HepG2 (cell line): ENCODE measurements around the gene KCNMA1. TPM values are rescaled to one million over a fixed set of nuclear protein-coding genes. Genes with fewer than 3 reads are reported as not detected.

ENCODE experiments used
- DRAP1 ChIP-seq: IDR thresholded peaks from 2 replicates; pipeline ENCODE4 v1.6.1; 2016; ENCODE audit warnings: missing genetic modification reagents, missing compliant biosample characterization
- NFE2L1 ChIP-seq: sonication (generic); formaldehyde crosslinking; IDR thresholded peaks from 2 replicates; pipeline ENCODE4 v1.4.0; 2020; ENCODE audit warnings: missing genetic modification reagents, mild to moderate bottlenecking, borderline replicate concordance
- NFIC ChIP-seq: IDR thresholded peaks from 2 replicates; pipeline ENCODE4 v1.6.1; 2012; ENCODE audit warnings: mild to moderate bottlenecking, low read length, inconsistent platforms
- PHF20 ChIP-seq: sonication (generic); formaldehyde crosslinking; IDR thresholded peaks from 2 replicates; pipeline ENCODE4 v1.5.0; 2020; ENCODE audit warnings: mild to moderate bottlenecking, missing genetic modification reagents
- TBX3 ChIP-seq: fragments of 450-650 bp; IDR thresholded peaks from 2 replicates; pipeline ENCODE4 v1.6.1; 2017; ENCODE audit warnings: antibody characterized with exemption, mild to moderate bottlenecking, inconsistent platforms, borderline replicate concordance
- ZNF142 ChIP-seq: sonication (generic); formaldehyde crosslinking; IDR thresholded peaks from 2 replicates; pipeline ENCODE4 v1.4.0; 2020; ENCODE audit warnings: missing genetic modification reagents
- polyA plus RNA-seq, 8 experiments: library from polyadenylated mRNA; depleted of rRNA in 3 of 8; stranded (reverse) in 7 of 8; unstranded in 1 of 8; fragments of >200 nt; fragmentation: Illumina TruSeq in 4 of 8; extraction: Trizol in 4 of 8; gene quantifications; 2 replicates each; pipeline versions ENCODE4 v1.2.1 to v1.2.3, GENCODE V29; 2011 to 2016; ENCODE audit warnings: low read depth in 4 of 8, missing spikeins in 1 of 8, mixed read lengths in 1 of 8; ENCODE audit not compliant: insufficient read depth in 1 of 8
- total RNA-seq, 5 experiments: library from RNA; depleted of rRNA; stranded (reverse); fragments of >200 nt; fragmentation: Illumina TruSeq; extraction: Trizol; gene quantifications; 2 replicates each; pipeline ENCODE4 v1.2.3, GENCODE V29; 2016; ENCODE audit warnings: low read depth in 1 of 5

The KCNMA1 gene
- total and polyA plus RNA-seq, 2 of the 13 experiments (the other 11 are each of a cell fraction or from before 2014, with no cell fraction given): 0.02 TPM; not detected in 1

GRCh38 chr10:77111611-77112550 is 525.7 kb downstream of the KCNMA1 start (continued):
- no peak for TF ChIP-seq ZNF142 (CRISPR knock-in tag)
- TF ChIP-seq NFE2L1: no peak
- TF ChIP-seq TBX3: no peak
- no peak for TF ChIP-seq DRAP1 (CRISPR knock-in tag)
- no peak for TF ChIP-seq PHF20
- TF ChIP-seq NFIC: no peak
